GM13977 (cell line): Measurements from ENCODE around the gene NAV1.

Experiments
- DNase-seq: peaks from one replicate; pipeline ENCODE4 v3.0.0; 2012; ENCODE audit warnings: low spot score
- in situ Hi-C: fragments of 300-500 bp; cut with MboI; formaldehyde crosslinking; loops from one replicate; pipeline ENCODE4 v1.12.0; 2022; ENCODE audit warnings: low sequenced_read_pairs, low pct_unique_long_range_greater_than_20kb, mixed read lengths, inconsistent platforms; ENCODE audit not compliant: unreplicated experiment
- TF ChIP-seq, protein P1 (sequence below): IDR thresholded peaks from 2 replicates; pipeline ENCODE4 v1.5.1; 2012; ENCODE audit warnings: mild to moderate bottlenecking, control low read depth; ENCODE audit not compliant: insufficient read depth; ENCODE audit errors: extremely low read depth, missing control alignments

NAV1 gene

DNA sequence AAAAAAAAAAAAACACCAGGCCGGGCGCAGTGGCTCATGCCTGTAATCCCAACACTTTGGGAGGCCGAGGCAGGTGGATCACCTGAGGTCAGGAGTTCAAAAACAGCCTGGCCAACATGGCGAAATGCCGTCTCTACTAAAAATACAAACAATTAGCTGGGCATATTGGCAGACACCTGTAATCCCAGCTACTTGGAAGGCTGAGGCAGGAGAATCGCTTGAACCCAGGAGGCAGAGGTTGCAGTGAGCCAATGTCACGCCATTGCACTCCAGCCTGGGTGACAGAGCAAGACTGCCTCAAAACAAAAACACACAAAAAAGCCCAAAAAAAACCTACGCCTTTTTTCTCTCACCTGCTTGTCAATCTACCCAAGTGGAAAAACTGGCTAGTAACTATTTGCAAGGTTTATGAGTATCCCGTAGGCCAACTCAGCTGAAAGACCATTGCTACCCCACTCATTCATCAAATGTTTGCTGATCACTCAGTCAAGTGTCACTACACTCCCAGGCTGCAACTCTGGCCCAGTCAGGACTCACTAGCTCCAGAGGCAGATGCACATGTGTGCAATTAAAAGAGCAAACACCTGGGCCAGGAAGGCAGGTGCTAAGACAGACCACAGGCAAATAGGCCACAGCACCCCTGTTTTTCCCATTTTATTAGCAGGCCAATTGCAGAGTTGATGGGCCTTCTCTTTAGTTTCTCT lies 34.0 kb upstream of the NAV1 start:
- TF ChIP-seq, protein P1, sequence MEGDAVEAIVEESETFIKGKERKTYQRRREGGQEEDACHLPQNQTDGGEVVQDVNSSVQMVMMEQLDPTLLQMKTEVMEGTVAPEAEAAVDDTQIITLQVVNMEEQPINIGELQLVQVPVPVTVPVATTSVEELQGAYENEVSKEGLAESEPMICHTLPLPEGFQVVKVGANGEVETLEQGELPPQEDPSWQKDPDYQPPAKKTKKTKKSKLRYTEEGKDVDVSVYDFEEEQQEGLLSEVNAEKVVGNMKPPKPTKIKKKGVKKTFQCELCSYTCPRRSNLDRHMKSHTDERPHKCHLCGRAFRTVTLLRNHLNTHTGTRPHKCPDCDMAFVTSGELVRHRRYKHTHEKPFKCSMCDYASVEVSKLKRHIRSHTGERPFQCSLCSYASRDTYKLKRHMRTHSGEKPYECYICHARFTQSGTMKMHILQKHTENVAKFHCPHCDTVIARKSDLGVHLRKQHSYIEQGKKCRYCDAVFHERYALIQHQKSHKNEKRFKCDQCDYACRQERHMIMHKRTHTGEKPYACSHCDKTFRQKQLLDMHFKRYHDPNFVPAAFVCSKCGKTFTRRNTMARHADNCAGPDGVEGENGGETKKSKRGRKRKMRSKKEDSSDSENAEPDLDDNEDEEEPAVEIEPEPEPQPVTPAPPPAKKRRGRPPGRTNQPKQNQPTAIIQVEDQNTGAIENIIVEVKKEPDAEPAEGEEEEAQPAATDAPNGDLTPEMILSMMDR: no peak
- DNase-seq: no peak
- in situ Hi-C loops: no loop called here

DNA sequence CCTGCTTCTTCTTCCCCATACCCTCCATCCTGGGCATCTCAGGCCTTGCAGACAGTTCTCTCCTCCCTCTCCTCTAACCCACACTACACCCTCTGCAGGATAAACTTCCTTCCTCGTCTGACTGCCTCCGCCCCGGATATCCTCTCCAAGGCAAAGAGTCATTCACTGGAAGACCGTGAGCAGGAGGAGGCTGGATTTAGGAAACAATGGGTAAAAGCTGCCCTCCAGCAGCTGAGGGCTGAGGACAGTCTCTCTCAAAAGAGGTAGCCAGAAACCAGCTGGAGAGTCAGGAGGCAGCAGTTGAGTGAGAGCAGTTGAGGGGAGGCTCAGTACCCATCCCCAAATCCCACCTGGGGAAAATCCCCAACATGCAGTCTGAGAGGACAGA lies 33.4 kb upstream of the NAV1 start:
- TF ChIP-seq, protein P1: no peak
- DNase-seq: no peak
- in situ Hi-C loops: no loop called here

DNA sequence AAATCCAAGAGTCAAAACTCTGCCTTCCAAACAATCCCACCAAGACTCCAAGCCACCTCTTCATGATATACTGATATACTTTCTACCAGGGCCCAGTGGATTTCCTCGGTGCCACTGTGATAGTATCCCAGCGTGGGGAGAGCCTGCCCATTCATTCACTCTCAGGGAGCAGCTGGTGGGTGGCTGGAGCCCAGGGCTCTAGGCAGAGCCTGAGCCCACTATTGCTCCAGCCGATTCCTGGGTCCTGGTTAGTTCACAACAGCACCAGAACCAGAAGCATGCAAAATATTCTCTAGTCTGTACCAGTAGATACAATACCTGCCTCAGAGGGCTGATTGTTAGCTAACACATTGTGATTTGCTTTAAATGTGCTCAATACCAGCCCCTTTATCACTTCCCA lies 32.8 kb upstream of the NAV1 start:
- no peak for DNase-seq
- in situ Hi-C loops: no loop called here
- TF ChIP-seq, protein P1: no peak

DNA sequence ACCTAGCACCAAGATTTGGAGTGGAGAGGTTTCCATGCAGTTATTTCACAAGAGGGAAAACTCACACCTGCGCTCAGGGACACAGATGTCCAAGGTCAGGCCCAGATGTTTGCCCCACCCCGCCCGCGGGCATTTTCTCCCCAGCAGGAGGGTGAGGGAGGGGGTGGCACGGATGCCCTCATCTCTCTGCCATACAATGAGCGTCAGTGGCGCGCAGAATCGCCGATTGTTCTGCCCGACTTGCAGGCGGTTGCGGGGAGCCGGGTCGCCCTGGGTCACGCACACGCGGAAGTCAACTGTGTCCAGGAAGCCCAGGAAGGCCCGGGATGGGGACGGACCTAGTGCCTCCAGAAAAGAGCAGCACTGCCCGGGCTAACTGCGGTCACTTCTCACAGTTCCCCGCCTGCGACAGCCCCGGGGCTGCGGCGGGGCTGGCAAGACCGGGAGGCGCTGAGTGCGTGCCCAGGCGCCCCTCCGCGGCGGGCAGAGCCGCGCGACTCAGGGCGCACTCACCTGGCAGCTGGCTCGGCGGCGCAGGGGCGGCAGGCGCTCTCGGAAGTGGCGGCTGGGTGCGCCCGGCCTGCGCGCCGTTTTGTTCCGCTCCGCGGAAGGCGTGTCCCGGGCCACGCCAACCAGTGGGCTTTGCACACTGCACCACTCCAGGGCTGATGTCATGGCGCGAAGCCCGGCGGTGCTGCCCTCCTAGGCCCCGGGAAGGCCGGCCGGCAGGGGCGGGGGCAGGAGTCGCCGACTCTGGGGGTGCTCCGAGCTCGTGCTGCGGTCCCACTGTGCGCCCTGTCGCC lies 32.2 kb upstream of the NAV1 start, which contains the start of gene CSRP1:
CSRP1 (minus strand) TSS at position 567 of the 803 bp plus-strand sequence. CDS start 10,820 bp downstream, outside the sequence.
- peak; percentile 95 for DNase-seq
- in situ Hi-C loops: no loop called here

DNA sequence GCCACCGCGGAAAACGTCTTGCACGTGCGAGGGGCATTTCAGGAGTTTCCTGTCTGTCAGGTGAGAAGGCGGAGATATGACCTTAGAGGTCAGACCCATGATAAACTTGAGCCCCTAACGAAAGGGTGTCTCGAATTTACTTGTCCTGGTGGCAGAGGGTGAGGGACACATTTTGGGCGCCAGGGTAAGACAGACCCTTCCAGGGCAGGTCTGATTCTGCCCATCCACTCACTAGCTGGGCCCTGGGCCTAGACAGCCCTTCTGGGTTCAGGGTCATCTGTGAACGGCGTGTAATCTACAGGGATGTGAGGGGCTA lies 31.6 kb upstream of the NAV1 start:
- DNase-seq: no peak
- TF ChIP-seq, protein P1: no peak
- in situ Hi-C loops: no loop called here

More for the DNA sequence above, 32.2 kb upstream of the NAV1 start, which contains the start of gene CSRP1:
- TF ChIP-seq, protein P1: peak; percentile 15

DNA sequence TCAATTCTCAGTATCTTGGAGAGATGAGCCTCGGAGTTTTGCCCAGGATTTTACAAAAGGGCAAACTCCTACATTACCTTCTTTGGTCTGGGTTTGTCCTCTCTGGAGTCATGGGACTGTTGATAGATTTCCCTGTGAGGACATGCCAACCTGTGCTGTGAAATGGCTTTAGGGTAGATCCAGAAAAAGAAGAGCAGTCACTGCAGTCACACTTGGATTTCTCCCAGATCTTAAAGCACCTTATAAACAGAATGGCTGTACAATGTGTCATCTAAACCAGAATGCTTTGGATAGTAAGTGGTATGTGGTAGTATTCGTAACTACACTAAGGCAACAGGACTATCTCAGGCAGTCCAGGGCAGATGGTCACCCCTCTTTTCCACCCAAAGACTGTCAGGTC lies 30.1 kb upstream of the NAV1 start:
- in situ Hi-C loops: no loop called here
- TF ChIP-seq, protein P1: no peak
- DNase-seq: no peak
